Ramos (cell line): ENCODE data around the gene FBXO27.
"Not testable (repeated sequence)": the region's sequence is repeated elsewhere in the genome, so short reads cannot be mapped to it uniquely, and the experiment has no call there.

Experiments used
- in situ Hi-C: fragments of 300-500 bp; cut with MboI; formaldehyde crosslinking; loops from one replicate; pipeline ENCODE4 v1.14.3; 2022; ENCODE audit warnings: low sequenced_read_pairs; ENCODE audit not compliant: unreplicated experiment

FBXO27 gene

GRCh38 chr19:39046037-39046821, 13.9 kb upstream of the FBXO27 start:
- in situ Hi-C loops = no loop called here

GRCh38 chr19:39045506-39045905, 13.2 kb upstream of the FBXO27 start:
- in situ Hi-C loops = no loop called here

GRCh38 chr19:39038098-39038497, 5.7 kb upstream of the FBXO27 start:
- in situ Hi-C loops = no loop called here

- in situ Hi-C loops = no loop called here
Observed at GRCh38 chr19:39037194-39037593, 4.8 kb upstream of the FBXO27 start.

- in situ Hi-C loops = no loop called here
Observed at GRCh38 chr19:39036581-39036980, 4.2 kb upstream of the FBXO27 start.

GRCh38 chr19:39031368-39032062, 834 bp downstream of the FBXO27 start:
- in situ Hi-C loops = no loop called here

- in situ Hi-C loops = no loop called here
Observed at GRCh38 chr19:39030854-39031367, 1.4 kb downstream of the FBXO27 start.

- in situ Hi-C loops = no loop called here
Observed at GRCh38 chr19:39024875-39025641, 7.3 kb downstream of the FBXO27 start.

GRCh38 chr19:39021063-39021462, 11.3 kb downstream of the FBXO27 start:
- in situ Hi-C loops = no loop called here

GRCh38 chr19:39017646-39018045, 14.7 kb downstream of the FBXO27 start:
- in situ Hi-C loops = no loop called here

- in situ Hi-C loops = no loop called here
Observed at GRCh38 chr19:39017026-39017425, 15.3 kb downstream of the FBXO27 start.

GRCh38 chr19:39014037-39014436, 18.3 kb downstream of the FBXO27 start:
- in situ Hi-C loops = no loop called here

- in situ Hi-C loops = no loop called here
Observed at GRCh38 chr19:39009001-39009400, 23.3 kb downstream of the FBXO27 start.

GRCh38 chr19:39008137-39008536, 24.2 kb downstream of the FBXO27 start:
- in situ Hi-C loops = no loop called here

- in situ Hi-C loops = no loop called here
Observed at GRCh38 chr19:39007096-39007495, 25.3 kb downstream of the FBXO27 start.

- in situ Hi-C loops = no loop called here
Observed at GRCh38 chr19:39004403-39004802, 27.9 kb downstream of the FBXO27 start.

GRCh38 chr19:39003796-39004195, 28.6 kb downstream of the FBXO27 start:
- in situ Hi-C loops = no loop called here

GRCh38 chr19:39003188-39003587, 29.2 kb downstream of the FBXO27 start:
- in situ Hi-C loops = no loop called here

GRCh38 chr19:39001041-39001440, 31.3 kb downstream of the FBXO27 start:
- in situ Hi-C loops = no loop called here

- in situ Hi-C loops = not testable (repeated sequence)
Observed at GRCh38 chr19:38997576-38997975, 34.8 kb downstream of the FBXO27 start.

GRCh38 chr19:38993271-38993670, 39.1 kb downstream of the FBXO27 start:
- in situ Hi-C loops = no loop called here
